LHCN-M2 (cell line): ENCODE measurements around the gene GATA1. TPM values are rescaled to one million over a fixed set of nuclear protein-coding genes. Genes with fewer than 3 reads are reported as not detected.

Source experiments
- total RNA-seq: library from RNA; depleted of rRNA; stranded (reverse); fragments of >200 nt; gene quantifications from 2 replicates; pipeline ENCODE4 v1.2.3, GENCODE V29; 2014; rRNA removed

GATA1 gene
- total RNA-seq, 1 experiment from 2014 or later: not detected

Other genes with a start within 250 kb of the GATA1 start
- gene TBC1D25, start 246.9 kb upstream of the GATA1 start, total RNA-seq: 9.2 and 9.7 TPM in 2 replicates
- 162 and 170 TPM in 2 replicates for gene RBM3, start 212.1 kb upstream of the GATA1 start, total RNA-seq
- 131 and 133 TPM in 2 replicates for gene WDR13, start 189.1 kb upstream of the GATA1 start, total RNA-seq
- not detected in 2 replicates for gene WAS, start 102.8 kb upstream of the GATA1 start, total RNA-seq
- gene SUV39H1, start 89.9 kb upstream of the GATA1 start, total RNA-seq: 13.0 and 14.8 TPM in 2 replicates
- gene GLOD5, start 24.8 kb upstream of the GATA1 start, total RNA-seq: not detected in 2 replicates
- gene HDAC6, start 15.5 kb downstream of the GATA1 start, total RNA-seq: 49.1 and 71.2 TPM in 2 replicates
- gene ERAS, start 39.9 kb downstream of the GATA1 start, total RNA-seq: not detected in 2 replicates
- gene PCSK1N, start 49.0 kb downstream of the GATA1 start, total RNA-seq: 1.8 and 3.2 TPM in 2 replicates
- gene TIMM17B, start 111.2 kb downstream of the GATA1 start, total RNA-seq: 36.6 and 41.2 TPM in 2 replicates
- 43.9 and 53.2 TPM in 2 replicates for gene PQBP1, start 111.3 kb downstream of the GATA1 start, total RNA-seq
- gene SLC35A2, start 125.1 kb downstream of the GATA1 start, total RNA-seq: 25.4 and 30.4 TPM in 2 replicates
- gene PIM2, start 132.4 kb downstream of the GATA1 start, total RNA-seq: 8.8 and 10.7 TPM in 2 replicates
- 27.8 and 40.2 TPM in 2 replicates for gene OTUD5, start 171.0 kb downstream of the GATA1 start, total RNA-seq
- 0.32 and 0.69 TPM in 2 replicates for gene KCND1, start 185.3 kb downstream of the GATA1 start, total RNA-seq
- gene GRIPAP1, start 215.7 kb downstream of the GATA1 start, total RNA-seq: 22.3 and 25.5 TPM in 2 replicates